ENCODE measurements around the gene SCAMP1.
"Not testable (repeated sequence)": the region's sequence is repeated elsewhere in the genome, so short reads cannot be mapped to it uniquely, and the experiment has no call there.

The SCAMP1 gene

DNA sequence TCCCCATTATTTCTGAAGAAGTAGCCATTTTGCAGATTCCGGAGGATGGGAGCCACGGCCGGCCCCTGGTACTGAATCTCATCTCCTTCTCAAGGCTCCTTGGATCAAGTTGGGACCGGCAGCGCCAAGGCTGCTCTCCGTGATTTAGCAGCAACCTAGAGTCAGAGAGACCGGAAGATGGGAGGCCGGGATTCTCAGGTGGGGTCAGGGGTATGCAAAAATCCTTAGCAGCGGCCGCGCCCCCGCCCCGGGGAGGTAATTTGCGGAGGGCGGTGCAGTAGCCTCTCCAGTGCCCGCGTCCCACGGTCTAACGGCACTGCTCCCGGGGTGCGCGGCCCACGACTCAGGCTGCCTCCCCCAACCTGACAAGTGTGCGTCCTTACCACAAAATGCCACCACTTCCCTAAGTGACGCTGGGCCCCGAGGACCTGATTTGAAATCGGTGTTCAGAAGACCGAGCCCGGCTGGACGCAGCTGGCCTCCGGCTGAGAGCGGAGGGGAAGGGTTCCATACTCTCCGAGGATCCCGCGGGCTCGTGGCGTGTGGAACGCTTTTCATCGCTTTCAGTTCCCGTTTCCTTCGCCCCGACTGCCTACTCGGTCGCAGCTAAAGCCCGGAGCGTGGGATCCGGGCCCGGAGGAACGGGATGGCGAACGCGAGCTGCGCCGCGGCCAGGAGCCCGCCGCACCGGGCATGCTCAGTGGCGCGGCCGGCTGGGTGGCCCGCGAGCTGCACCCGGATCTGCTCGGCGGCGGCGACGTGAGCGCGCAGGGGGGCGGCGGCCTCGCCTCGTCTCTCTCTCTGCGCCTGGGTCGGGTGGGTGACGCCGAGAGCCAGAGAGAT is at the start of gene SCAMP1:
TSS of gene SCAMP1 (plus strand) at position 787 of the 843 bp plus-strand sequence. CDS start at position 842, 55 bp downstream.
- DNase-seq (ENCODE audit: low read depth) = peak; percentile 60

GRCh38 chr5:78317515-78317914 is 42.9 kb upstream of the SCAMP1 start:
- no peak for DNase-seq (ENCODE audit: low read depth)

DNA sequence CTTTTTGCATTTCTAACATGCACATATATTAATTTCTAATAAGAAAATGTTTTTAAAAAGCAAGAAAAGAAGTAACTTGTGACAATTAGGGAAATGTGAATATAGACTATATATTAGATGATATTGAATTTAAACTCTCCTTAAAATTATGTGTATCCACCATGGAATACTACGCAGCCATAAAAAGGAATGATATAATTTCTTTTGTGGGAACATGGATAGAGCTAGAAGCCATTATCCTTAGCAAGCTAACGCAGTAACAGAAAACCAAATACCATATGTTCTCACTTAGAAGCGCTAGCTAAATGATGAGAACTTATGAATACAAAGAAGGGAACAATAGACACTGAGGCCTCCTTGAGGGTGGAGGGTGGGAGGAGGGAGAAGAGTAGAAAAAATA is 42.1 kb upstream of the SCAMP1 start:
- no peak for DNase-seq (ENCODE audit: low read depth)

GRCh38 chr5:78320401-78320800 is 40.0 kb upstream of the SCAMP1 start:
- DNase-seq (ENCODE audit: low read depth) = peak; percentile 17

- no peak for DNase-seq (ENCODE audit: low read depth)
These were observed 37.2 kb upstream of the SCAMP1 start for GRCh38 chr5:78323241-78323640.

DNA sequence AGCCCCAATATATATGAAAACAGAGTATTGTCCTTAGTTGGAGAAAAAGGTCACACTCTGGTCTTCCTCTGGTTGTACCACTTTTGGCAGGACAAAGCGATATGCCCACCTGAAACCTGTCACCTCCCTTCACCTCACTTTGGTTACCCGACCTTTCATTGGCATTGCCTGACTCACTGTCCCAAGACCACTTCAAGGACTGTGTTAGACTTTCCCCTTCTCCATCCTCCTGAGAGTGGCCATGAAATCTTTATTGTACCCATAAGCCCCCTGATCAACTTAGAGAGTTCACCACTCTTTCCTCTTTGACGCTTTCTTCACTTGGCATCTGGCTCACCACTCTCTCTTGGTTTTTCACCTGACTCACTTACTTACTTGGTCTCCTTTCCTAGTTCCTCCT is 33.5 kb upstream of the SCAMP1 start:
- no peak for DNase-seq (ENCODE audit: low read depth)

DNA sequence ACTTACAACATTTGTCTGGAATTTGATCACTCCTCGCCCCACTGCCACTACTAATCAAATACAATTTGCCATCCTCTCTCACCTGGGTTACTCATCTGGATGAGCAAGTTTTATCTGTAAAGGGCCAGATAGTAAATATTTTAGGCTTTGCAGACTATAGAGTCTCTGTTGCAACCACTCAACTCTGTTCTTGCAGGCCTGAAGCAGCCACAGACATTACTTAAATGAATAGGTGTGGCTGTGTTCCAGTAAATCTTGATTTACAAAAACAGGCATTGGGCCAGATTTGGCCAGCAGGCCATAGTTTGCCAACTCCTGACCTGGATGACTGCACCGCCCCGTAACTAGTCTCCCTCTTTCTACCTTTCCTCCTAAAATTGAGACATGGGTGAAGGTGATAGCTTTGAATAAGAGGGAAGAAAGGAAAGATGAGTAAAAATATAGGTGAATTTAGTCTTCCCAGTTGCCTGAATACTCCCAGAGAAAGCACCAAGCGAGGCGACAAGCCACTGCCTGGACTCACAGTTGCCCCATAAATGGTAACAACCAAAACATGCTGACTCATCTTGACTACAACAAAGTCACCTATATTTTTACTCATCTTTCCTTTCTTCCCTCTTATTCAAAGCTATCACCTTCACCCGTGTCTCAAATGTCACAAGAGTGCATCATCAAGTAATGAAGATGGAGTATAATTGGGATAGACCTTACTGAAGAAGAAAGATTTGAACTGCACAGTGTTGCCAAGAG is 32.5 kb upstream of the SCAMP1 start:
- no peak for DNase-seq (ENCODE audit: low read depth)

GRCh38 chr5:78328585-78329173 is 31.7 kb upstream of the SCAMP1 start:
- no peak for DNase-seq (ENCODE audit: low read depth)

- DNase-seq (ENCODE audit: low read depth) = no peak
These were observed 28.8 kb upstream of the SCAMP1 start for GRCh38 chr5:78331523-78332080.

DNA sequence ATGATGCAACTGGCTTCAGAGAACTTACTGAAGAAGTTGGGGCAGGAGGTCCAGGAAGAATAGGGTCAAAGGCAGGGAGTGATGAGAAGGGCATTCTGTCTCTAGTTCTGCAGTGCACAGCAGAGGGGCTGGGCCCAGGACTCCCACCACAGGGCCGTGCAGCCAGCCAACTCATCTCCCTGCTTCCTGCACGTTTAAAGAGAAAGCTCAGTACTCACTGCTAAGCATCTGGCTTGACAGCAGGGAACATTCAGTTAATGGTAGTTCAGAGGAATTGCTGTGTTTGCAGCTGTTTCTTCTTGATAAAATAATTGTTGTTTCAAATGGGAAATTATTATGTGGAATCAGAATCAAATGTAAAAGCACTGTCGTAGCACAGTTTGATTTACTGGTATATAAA is 25.6 kb upstream of the SCAMP1 start:
- no peak for DNase-seq (ENCODE audit: low read depth)

DNA sequence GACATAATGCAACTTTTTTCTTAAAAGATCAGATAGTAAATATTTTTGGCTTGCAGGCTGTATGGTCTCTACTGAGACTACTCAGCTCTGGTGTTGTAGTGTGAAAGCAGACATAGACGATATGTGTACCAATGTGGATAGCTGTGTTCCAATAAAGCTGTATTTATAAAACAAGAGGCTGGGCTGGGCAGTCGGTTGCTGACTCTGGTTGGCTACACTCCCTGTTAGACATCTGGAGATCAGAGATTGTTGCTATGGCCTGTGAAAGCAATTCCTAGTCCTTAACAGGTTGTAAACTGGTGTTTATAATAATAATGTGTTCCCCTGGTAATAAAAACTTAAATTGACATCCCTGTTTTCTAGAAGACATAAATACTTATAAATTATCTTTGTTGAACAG is 24.4 kb upstream of the SCAMP1 start:
- DNase-seq (ENCODE audit: low read depth) = no peak

DNA sequence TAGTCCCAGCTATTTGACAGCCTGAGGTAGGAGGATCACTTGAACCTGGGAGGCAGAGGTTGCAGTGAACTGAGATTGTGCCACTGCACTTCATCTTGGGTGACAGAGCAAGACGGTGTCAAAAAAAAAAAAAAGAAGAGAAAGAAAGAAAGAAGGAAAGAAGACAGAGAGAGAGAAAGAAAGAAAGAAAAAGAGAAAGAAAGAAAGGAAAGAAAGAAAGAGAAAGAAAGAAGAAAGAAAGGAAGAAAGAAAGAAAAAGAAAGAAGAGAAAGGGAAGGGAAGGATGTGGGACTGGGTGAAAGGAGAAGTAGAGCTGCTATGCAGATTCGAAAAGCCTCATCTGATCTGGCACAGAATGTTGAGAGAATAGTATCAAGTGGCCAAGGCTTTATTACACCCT is 23.7 kb upstream of the SCAMP1 start:
- no peak for DNase-seq (ENCODE audit: low read depth)

GRCh38 chr5:78339617-78340436 is 20.6 kb upstream of the SCAMP1 start:
- no peak for DNase-seq (ENCODE audit: low read depth)

GRCh38 chr5:78341440-78341839 is 19.0 kb upstream of the SCAMP1 start:
- no peak for DNase-seq (ENCODE audit: low read depth)

GRCh38 chr5:78345485-78345884 is 14.9 kb upstream of the SCAMP1 start:
- no peak for DNase-seq (ENCODE audit: low read depth)

- DNase-seq (ENCODE audit: low read depth) = no peak
These were observed 6.9 kb upstream of the SCAMP1 start for GRCh38 chr5:78353520-78353919.

DNA sequence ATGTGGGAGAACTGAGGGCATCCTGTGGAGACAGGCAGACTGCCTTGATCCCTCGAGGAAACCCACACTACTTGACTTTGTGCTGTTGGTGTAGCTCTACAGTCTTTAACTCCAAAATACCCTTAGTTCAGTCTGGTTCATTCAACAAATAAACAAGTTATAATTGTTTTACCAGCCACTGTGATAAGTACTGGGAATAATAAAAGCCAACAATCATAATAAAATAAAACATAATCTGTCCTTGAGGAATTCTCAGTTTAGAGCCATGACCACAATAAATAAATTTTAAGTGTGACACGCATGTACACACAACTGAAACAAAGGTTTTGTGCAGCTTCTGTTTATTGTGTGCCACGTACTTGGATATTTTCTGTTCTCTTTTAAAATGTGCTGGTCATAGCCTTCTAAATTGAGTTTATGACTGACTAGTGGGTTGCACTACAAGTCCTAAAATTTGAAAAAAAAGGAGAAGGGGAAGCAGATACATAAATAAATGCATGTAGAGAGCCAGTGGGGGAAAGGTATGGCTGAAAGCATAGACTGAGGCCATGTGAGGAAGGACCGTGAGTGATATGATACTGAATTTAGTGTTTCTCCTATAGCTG is 6.2 kb upstream of the SCAMP1 start:
- DNase-seq (ENCODE audit: low read depth) = no peak

DNA sequence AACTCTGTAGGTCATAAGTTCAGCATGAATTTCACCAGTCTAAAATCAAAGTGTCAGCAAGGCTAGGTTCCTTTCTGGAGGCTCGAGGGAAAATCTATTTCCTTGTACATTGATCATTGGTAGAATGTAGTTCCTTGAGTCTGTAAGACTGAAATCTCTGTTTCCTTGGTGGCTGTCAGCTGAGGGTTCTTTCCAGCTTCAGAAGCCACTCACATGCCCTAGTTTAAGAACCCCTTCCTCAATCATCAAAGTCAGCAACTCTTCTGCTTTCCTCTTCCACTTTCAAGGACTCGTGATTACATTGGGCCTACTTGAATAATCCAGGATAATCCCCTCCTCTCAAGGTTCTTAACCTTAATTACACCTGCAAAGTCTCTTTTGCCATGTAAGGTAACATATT is 4.9 kb upstream of the SCAMP1 start:
- DNase-seq (ENCODE audit: low read depth) = no peak

GRCh38 chr5:78359455-78359830 is 974 bp upstream of the SCAMP1 start:
- DNase-seq (ENCODE audit: low read depth) = not testable (repeated sequence)

DNA sequence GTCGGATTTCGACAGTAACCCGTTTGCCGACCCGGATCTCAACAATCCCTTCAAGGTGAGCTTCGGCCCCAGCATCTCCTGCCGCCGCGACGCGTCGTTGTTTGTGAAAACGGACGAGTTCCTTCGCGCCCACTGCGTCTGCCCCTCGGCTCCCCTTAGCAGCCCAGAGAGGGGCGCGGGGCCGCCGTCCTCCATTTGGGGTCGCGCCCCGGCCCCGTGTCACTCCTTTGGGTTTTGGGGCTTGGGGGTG is 182 bp downstream of the SCAMP1 start:
- DNase-seq (ENCODE audit: low read depth) = no peak

DNA sequence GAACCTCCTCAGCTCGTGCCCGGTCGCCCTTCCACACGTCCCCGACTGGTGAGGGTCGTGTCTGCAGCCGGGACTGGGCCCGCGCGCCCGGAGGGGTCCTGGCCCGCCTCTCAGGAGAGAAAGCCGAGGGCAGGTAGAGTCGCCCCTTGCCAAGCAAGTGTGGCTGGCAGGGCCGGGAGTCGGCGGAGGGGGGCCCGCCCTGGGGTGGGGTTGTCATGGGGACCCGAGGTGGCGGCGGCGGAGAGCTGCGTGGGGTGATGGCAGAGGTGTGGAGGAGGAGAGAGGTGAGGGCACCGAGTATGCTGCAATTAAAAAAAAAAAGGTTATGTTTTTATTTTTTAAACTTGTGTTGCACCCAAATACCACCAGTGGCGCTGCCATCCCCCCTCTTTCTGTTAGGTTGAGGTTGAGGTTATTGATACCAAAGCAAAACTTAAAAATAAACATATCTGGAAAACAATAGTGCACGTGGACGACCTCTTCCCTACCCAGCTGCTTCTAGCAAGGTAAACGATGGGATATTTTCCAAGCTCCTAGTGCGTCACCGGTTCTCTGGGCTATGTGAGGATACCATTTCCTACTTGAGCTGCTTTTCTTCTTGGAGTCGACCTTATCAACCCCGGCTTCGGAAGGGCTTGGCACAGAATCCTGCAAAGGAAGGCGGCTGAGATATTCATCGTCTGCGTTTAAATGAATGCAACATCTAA is 660 bp downstream of the SCAMP1 start:
- DNase-seq (ENCODE audit: low read depth) = no peak
